HG03159 (cell line): Measurements from ENCODE around the gene CCNYL1.

Experiments
- ATAC-seq: cut with Tn5 transposase; IDR thresholded peaks from one replicate; pipeline ENCODE4 v1.9.1; 2021; ENCODE audit warnings: mild to moderate bottlenecking, moderate library complexity; ENCODE audit not compliant: unreplicated experiment

CCNYL1 gene

GRCh38 chr2:207787017-207787416 is 75.6 kb downstream of the CCNYL1 start:
- ATAC-seq, result no peak

DNA sequence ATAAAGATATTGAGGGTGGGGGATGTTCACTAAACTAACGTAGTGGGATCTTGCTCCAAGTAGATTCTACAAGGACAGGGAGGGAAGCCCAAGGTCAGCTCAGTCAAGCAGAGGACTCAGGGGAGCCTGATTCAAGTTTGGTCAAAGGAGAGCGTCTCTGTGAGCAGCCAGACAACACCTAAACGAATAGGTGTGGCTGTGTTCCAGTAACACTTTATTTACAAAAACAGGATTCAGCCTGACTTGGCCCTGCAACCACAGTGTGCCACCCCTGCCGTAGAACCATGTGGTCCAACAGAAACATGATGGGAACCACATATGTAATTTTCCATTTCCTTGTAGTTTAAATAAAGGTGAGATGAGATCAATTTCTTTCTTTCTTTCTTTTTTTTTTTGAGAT is 76.4 kb downstream of the CCNYL1 start:
- ATAC-seq, result no peak

DNA sequence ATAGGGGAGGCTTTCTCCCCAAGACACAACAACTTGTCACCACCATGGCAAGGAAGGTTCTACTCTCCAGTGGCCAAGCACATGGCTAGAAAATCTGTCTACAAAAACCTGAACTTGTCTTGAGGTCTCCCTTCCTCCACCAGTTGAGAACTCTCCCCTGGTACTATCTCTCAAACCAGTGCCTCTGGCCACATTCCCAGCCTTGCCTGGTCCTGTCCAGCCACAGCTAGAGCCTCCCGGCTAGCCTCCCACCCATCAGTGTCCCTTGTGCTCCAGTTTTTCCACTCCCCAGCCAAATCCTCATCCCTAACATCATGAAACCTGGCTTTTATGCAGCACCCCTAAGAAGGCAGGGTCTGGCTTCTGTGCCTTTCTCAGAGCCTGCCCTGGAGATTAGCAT is 79.5 kb downstream of the CCNYL1 start:
- no peak for ATAC-seq

DNA sequence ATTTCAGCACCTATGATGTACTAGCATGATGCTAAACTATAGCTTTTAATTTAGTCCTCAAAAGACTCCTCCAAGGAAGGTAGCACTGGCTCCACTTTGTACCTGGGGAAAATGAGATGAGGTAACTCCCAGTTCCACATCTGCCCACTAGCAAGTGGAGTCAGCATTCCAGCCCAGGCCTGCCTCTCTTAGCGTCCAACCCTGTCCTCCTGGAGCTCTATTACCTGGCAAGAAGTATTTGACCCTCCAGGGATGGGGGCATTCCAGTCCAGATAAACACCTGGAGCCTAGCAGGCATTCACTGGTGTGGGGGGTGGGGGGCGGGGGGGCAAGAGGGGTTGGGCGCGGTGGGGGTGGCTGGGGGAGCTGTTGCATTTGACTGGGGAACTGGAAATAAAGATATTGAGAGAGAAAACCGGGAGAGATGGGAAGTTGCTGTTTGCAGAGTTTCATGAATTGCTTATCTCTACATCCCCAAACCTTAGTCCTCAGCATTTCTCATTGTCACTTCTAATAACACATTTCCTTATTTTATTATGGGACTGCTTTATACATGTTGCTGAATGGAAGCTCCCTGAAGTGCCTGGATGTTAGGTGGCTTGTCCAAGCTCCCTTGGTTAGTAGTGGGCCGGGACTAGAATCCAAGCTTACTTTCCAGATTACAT is 80.3 kb downstream of the CCNYL1 start:
- ATAC-seq, result no peak

- no peak for ATAC-seq
Observed at GRCh38 chr2:207792244-207792785, 80.9 kb downstream of the CCNYL1 start.

DNA sequence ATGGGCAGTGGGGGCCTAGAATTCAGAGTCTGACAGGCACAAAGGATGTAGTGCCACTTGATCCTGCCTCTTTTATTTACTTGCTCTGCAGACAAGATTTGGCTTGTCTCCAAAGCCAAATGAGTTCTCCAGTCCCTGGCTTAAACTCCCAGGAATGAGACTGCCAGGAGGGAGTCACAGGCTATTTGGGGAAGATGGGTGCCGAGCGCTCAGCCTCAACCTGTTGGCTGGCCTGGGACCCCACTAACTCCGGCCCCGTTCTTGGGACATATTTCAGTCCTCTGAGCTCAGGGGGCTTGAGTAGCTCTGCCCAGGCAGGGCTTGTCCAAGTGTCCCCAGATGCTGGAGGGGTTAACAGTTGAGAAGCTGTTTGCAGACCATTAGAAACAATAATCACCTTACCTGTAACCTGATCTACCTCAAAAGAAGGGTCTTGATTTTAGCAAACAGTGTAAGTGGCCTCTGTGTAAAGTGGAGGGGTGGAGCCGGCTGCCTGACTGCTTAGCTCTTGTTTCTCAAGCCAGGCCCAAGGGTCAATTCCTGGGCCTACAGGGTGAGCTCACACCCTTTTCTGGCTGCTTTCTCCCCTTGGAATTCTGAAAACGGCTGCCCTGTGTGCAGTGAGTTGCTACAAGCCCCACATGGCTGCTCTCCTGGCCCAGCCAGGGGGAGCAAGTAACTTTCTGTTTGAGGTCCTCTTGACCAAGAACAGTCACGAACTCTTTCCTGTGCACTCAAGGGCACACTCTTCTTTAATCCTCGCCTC is 85.3 kb downstream of the CCNYL1 start:
- no peak for ATAC-seq

DNA sequence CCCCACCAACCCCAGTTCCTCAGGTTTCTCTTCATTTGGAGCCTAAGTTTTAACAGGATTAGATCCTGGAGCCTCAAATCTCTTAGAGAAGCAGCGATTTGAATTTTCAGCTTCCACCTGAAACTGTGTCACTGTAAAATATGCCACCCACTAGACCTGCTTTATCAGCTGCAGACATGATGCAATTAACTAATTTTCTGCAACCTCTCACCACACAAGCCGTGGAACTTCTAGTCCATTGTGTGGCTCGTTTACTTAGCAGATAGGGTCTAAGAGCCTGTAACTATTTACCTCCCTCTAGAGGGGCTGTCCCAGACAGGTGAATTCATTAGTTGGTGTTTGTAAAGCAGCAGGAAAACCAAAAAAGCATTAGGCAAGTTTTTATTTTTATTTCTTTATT is 89.8 kb downstream of the CCNYL1 start:
- no peak for ATAC-seq

DNA sequence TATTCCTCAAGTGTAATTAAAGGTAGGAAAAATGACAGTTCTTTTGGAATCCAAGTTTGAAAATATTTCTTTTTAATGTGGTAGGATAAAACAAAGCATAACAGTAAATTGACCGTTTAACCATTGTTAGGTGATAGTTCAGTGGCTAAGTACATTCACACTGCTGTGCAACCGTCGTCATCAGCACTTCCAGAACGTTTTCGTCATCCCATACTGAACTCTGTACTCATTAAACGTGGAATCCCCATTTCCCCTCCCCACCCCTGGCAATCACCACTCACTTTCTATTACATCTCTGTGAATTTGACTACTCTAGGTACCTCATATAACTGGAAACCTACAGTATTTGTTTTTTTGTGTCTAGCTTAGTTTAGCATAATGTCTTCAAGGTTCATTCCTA is 91.2 kb downstream of the CCNYL1 start:
- no peak for ATAC-seq
